Parathyroid adenoma (tissue), 2 donors: ENCODE results near the gene MGRN1.

Experiments used
- H2AFZ ChIP-seq: fragments of 300-600 bp; sonication (generic); one replicate; pipeline ENCODE4 v1.7.0; 2017; ENCODE audit warnings: antibody characterized with exemption, mild to moderate bottlenecking
- H3K27ac ChIP-seq: fragments of 300-600 bp; sonication (generic); one replicate; pipeline ENCODE4 v1.7.0; 2017
- H3K27me3 ChIP-seq: fragments of 300-600 bp; sonication (generic); one replicate; pipeline ENCODE4 v1.7.0; 2017; ENCODE audit warnings: low read length; ENCODE audit not compliant: control insufficient read depth, insufficient read depth
- H3K36me3 ChIP-seq: fragments of 300-600 bp; sonication (generic); one replicate; pipeline ENCODE4 v1.7.0; 2017; ENCODE audit warnings: low read length; ENCODE audit not compliant: control insufficient read depth, insufficient read depth
- H3K4me1 ChIP-seq: fragments of 300-600 bp; sonication (generic); one replicate; pipeline ENCODE4 v1.7.0; 2017; ENCODE audit warnings: control low read depth
- H3K4me2 ChIP-seq: fragments of 300-600 bp; sonication (generic); one replicate; pipeline ENCODE4 v1.7.0; 2017; ENCODE audit warnings: low read length
- H3K4me3 ChIP-seq: fragments of 300-600 bp; sonication (generic); one replicate; pipeline ENCODE4 v1.7.0; 2017; ENCODE audit warnings: low read depth, low read length
- H3K79me2 ChIP-seq: fragments of 300-600 bp; sonication (generic); one replicate; pipeline ENCODE4 v1.7.0; 2017; ENCODE audit warnings: control low read depth
- H3K9ac ChIP-seq: fragments of 300-600 bp; sonication (generic); one replicate; pipeline ENCODE4 v1.7.0; 2017; ENCODE audit warnings: mild to moderate bottlenecking
- H3K9me3 ChIP-seq: fragments of 300-600 bp; sonication (generic); one replicate; pipeline ENCODE4 v1.7.0; 2017; ENCODE audit warnings: low read length; ENCODE audit not compliant: control insufficient read depth
- CTCF ChIP-seq: fragments of 300-600 bp; sonication (generic); IDR thresholded peaks from one replicate; pipeline ENCODE4 v1.7.0; 2017; ENCODE audit warnings: antibody characterized with exemption, mild to moderate bottlenecking
- donor health status: primary hyperparathyroidism.

MGRN1 gene

GRCh38 chr16:4636196-4636595 is 11.6 kb downstream of the MGRN1 start:
- no peak for TF ChIP-seq CTCF
- Histone ChIP-seq H3K9me3 (no peaks in the 10 kb centered on the region), H3K27me3 (no peaks in the 10 kb centered on the region), H3K4me3 (no peak overlapping the region), H3K27ac (no peak overlapping the region), H3K4me2 (no peak overlapping the region), H2AFZ (no peak overlapping the region), H3K9ac (no peak overlapping the region), H3K36me3 (no peaks in the 10 kb centered on the region), H3K79me2 (peaks cover 77% of the 10 kb centered on the region), H3K4me1 (no peaks in the 10 kb centered on the region)

GRCh38 chr16:4637501-4638166 is 13.0 kb downstream of the MGRN1 start:
- Histone ChIP-seq H3K4me1 (no peaks in the 10 kb centered on the region), H3K4me2 (no peak overlapping the region), H3K9me3 (no peaks in the 10 kb centered on the region), H3K9ac (no peak overlapping the region), H3K79me2 (peaks cover 73% of the 10 kb centered on the region), H3K36me3 (no peaks in the 10 kb centered on the region), H2AFZ (no peak overlapping the region), H3K27ac (no peak overlapping the region), H3K27me3 (no peaks in the 10 kb centered on the region), H3K4me3 (no peak overlapping the region)
- TF ChIP-seq CTCF = no peak

- no peak overlapping the region for H3K27ac ChIP-seq
These were observed 15.4 kb downstream of the MGRN1 start for GRCh38 chr16:4639899-4640509.

GRCh38 chr16:4640572-4641305 is 16.1 kb downstream of the MGRN1 start:
- no peak for TF ChIP-seq CTCF
- H3K27ac ChIP-seq = no peak overlapping the region
- H3K27me3 ChIP-seq = no peaks in the 10 kb centered on the region
- H3K9me3 ChIP-seq = no peaks in the 10 kb centered on the region
- no peak overlapping the region for H3K4me2 ChIP-seq
- H3K4me1 ChIP-seq = no peaks in the 10 kb centered on the region
- H3K79me2 ChIP-seq = peaks cover 80% of the 10 kb centered on the region
- no peak overlapping the region for H3K4me3 ChIP-seq
- no peak overlapping the region for H3K9ac ChIP-seq
- H2AFZ ChIP-seq = no peak overlapping the region
- no peaks in the 10 kb centered on the region for H3K36me3 ChIP-seq

More at GRCh38 chr16:4639899-4640509, 15.4 kb downstream of the MGRN1 start:
- Histone ChIP-seq H3K79me2 (peaks cover 74% of the 10 kb centered on the region), H3K27me3 (no peaks in the 10 kb centered on the region), H3K4me3 (no peak overlapping the region), H3K9me3 (no peaks in the 10 kb centered on the region), H3K4me2 (no peak overlapping the region), H2AFZ (no peak overlapping the region), H3K4me1 (no peaks in the 10 kb centered on the region), H3K9ac (no peak overlapping the region), H3K36me3 (no peaks in the 10 kb centered on the region)
- TF ChIP-seq CTCF = no peak
